Breast epithelium (tissue), 3 donors: ENCODE measurements around the gene PDE7B.

Source experiments
- CTCF ChIP-seq, 3 donors: fragments of 450-650 bp; IDR thresholded peaks; one replicate each; pipeline ENCODE4 v1.5.1; 2016 to 2017; ENCODE audit warnings: antibody characterized with exemption in 3 of 3, mild to moderate bottlenecking in 3 of 3, moderate library complexity in 3 of 3
- POLR2A ChIP-seq: fragments of 450-650 bp; IDR thresholded peaks from one replicate; pipeline ENCODE4 v1.6.1; 2016; ENCODE audit warnings: antibody characterized with exemption, mild to moderate bottlenecking, moderate library complexity
- POLR2AphosphoS5 ChIP-seq, 3 donors: sonication (generic); formaldehyde crosslinking; IDR thresholded peaks; one replicate each; pipeline ENCODE4 v1.6.1; 2017; ENCODE audit warnings: antibody characterized with exemption in 3 of 3

- TF ChIP-seq CTCF (IDR thresholded peaks at IDR 0.05) (no peak), POLR2A (no peak), POLR2AphosphoS5 (IDR thresholded peaks at IDR 0.05) (no peak)
Observed at GRCh38 chr6:136069119-136069518, 217.6 kb downstream of the PDE7B start.
